Activated CD8-positive, alpha-beta T cell treated with anti-CD3 and anti-CD28 coated beads for 36 hours (primary cell): Measurements from ENCODE around the gene CLCN3. TPM values are rescaled to one million over a fixed set of nuclear protein-coding genes. Genes with fewer than 3 reads are reported as not detected.

Experiments used
- ATAC-seq: fragments of 200-7000 bp; cut with Tn5 transposase; one replicate; pipeline ENCODE4 v1.10.0; 2021; ENCODE audit warnings: mild to moderate bottlenecking, moderate library complexity
- CTCF ChIA-PET: fragments of 350-600 bp; sonication (Branson Sonifier 250); formaldehyde crosslinking; loops from one replicate; lab custom pipeline; 2021; ENCODE audit warnings: antibody characterized with exemption; lab: Charles Lee
- POLR2A ChIA-PET: fragments of 350-600 bp; sonication (Branson Sonifier 250); formaldehyde crosslinking; loops from one replicate; lab custom pipeline; 2021; ENCODE audit warnings: antibody characterized with exemption; lab: Charles Lee
- DNase-seq: peaks from one replicate; pipeline ENCODE4 v3.0.0-alpha.2; 2020
- H3K27ac Mint-ChIP-seq: one replicate; pipeline ENCODE4 v1.8.0; 2021; ENCODE audit warnings: mild to moderate bottlenecking, mixed read lengths
- H3K27me3 Mint-ChIP-seq: one replicate; pipeline ENCODE4 v1.8.0; 2021; ENCODE audit warnings: mixed read lengths
- H3K36me3 Mint-ChIP-seq: one replicate; pipeline ENCODE4 v1.8.0; 2021; ENCODE audit warnings: low read depth, mixed read lengths
- H3K4me1 Mint-ChIP-seq: one replicate; pipeline ENCODE4 v1.8.0; 2021; ENCODE audit warnings: low read depth, mixed read lengths
- H3K4me3 Mint-ChIP-seq: one replicate; pipeline ENCODE4 v1.8.0; 2021; ENCODE audit warnings: mild to moderate bottlenecking, moderate library complexity, mixed read lengths
- H3K9me3 Mint-ChIP-seq: one replicate; pipeline ENCODE4 v1.8.0; 2021; ENCODE audit warnings: mixed read lengths
- CTCF ChIP-seq: fragments of 200-600 bp; IDR thresholded peaks from one replicate; pipeline ENCODE4 v1.8.0; 2022; ENCODE audit warnings: antibody characterized with exemption, mild to moderate bottlenecking
- intact Hi-C: fragments of 100-400 bp; cut with micrococcal nuclease; formaldehyde crosslinking; loops from one replicate; pipeline ENCODE4 v1.10.0; 2022
- total RNA-seq, 2 experiments: library from RNA; stranded (reverse); gene quantifications; one replicate each; pipeline ENCODE4 v1.2.3, GENCODE V29; 2021

CLCN3 gene
- total RNA-seq, 2 experiments from 2014 or later: 18.5 to 21.6 TPM

GRCh38 chr4:169582706-169583105, 37.7 kb upstream of the CLCN3 start:
- intact Hi-C loops: no loop called here
- Mint-ChIP-seq H3K9me3 (no peaks in the 10 kb centered on the region), H3K36me3 (peaks cover 12% of the 10 kb centered on the region), H3K27ac (no peak overlapping the region), H3K4me3 (no peak overlapping the region), H3K27me3 (no peaks in the 10 kb centered on the region), H3K4me1 (peaks cover 7% of the 10 kb centered on the region)
- no peak for TF ChIP-seq CTCF
- ChIA-PET POLR2A (no interaction called here), CTCF (interaction anchor here (1.3 kb wide), 1 partner anchor 9 kb away, joined by 4 read pairs; no protein-coding TSS in a partner anchor)
- ATAC-seq (no peak), DNase-seq (no peak)

GRCh38 chr4:169583563-169583962, 36.8 kb upstream of the CLCN3 start:
- intact Hi-C loops: no loop called here
- ChIA-PET CTCF (no interaction called here), POLR2A (no interaction called here)
- peaks cover 7% of the 10 kb centered on the region for H3K4me1 Mint-ChIP-seq
- no peak for DNase-seq
- ATAC-seq: no peak
- no peak overlapping the region for H3K4me3 Mint-ChIP-seq
- H3K27me3 Mint-ChIP-seq: no peaks in the 10 kb centered on the region
- no peak for TF ChIP-seq CTCF
- peaks cover 12% of the 10 kb centered on the region for H3K36me3 Mint-ChIP-seq
- no peak overlapping the region for H3K27ac Mint-ChIP-seq
- no peaks in the 10 kb centered on the region for H3K9me3 Mint-ChIP-seq

GRCh38 chr4:169593050-169593560, 27.3 kb upstream of the CLCN3 start:
- Mint-ChIP-seq H3K36me3 (peaks cover 5% of the 10 kb centered on the region), H3K27me3 (no peaks in the 10 kb centered on the region), H3K9me3 (no peaks in the 10 kb centered on the region), H3K27ac (no peak overlapping the region), H3K4me1 (no peaks in the 10 kb centered on the region), H3K4me3 (no peak overlapping the region)
- intact Hi-C loops: no loop called here
- ATAC-seq (no peak), DNase-seq (no peak)
- CTCF ChIA-PET: no interaction called here
- POLR2A ChIA-PET: interaction anchor here (0.6 to 1.5 kb wide), 3 partner anchors 19 to 1796 kb away, joined by 3 to 5 read pairs (median 3); no protein-coding TSS in a partner anchor
- TF ChIP-seq CTCF: no peak

GRCh38 chr4:169594560-169595195, 25.7 kb upstream of the CLCN3 start:
- H3K4me1 Mint-ChIP-seq: no peaks in the 10 kb centered on the region
- no peak for TF ChIP-seq CTCF
- POLR2A ChIA-PET: no interaction called here
- intact Hi-C loops: no loop called here
- CTCF ChIA-PET: interaction anchor here (0.6 to 1.3 kb wide), 4 partner anchors 16 to 324 kb away, joined by 3 read pairs; no protein-coding TSS in a partner anchor
- no peaks in the 10 kb centered on the region for H3K9me3 Mint-ChIP-seq
- no peaks in the 10 kb centered on the region for H3K27me3 Mint-ChIP-seq
- H3K27ac Mint-ChIP-seq: no peak overlapping the region
- H3K4me3 Mint-ChIP-seq: no peak overlapping the region
- H3K36me3 Mint-ChIP-seq: peaks cover 8% of the 10 kb centered on the region
- ATAC-seq (no peak), DNase-seq (no peak)

GRCh38 chr4:169601016-169601771, 19.2 kb upstream of the CLCN3 start:
- Mint-ChIP-seq H3K4me3 (no peak overlapping the region), H3K27ac (no peak overlapping the region), H3K9me3 (no peaks in the 10 kb centered on the region), H3K36me3 (peaks cover 11% of the 10 kb centered on the region), H3K27me3 (no peaks in the 10 kb centered on the region), H3K4me1 (peaks cover 21% of the 10 kb centered on the region)
- ChIA-PET POLR2A (no interaction called here), CTCF (no interaction called here)
- intact Hi-C loops: no loop called here
- DNase-seq (no peak), ATAC-seq (no peak)
- no peak for TF ChIP-seq CTCF
